Neural cell (in vitro differentiated cells): ENCODE measurements around the gene LCE3A. TPM values are rescaled to one million over a fixed set of nuclear protein-coding genes. Genes with fewer than 3 reads are reported as not detected.

Source experiments
- H2AFZ ChIP-seq: fragments of 200-600, 300-800 bp; sonication (generic), shearing (Covaris generic); 2 replicates; pipeline ENCODE4 v1.6.0; 2014; ENCODE audit warnings: low read depth, mild to moderate bottlenecking, antibody characterized with exemption, low read length, moderate library complexity
- H3F3A ChIP-seq: fragments of 200-600 bp; shearing (Covaris generic); 2 replicates; pipeline ENCODE4 v1.6.1; 2016; ENCODE audit warnings: mild to moderate bottlenecking, moderate library complexity, mixed read lengths, antibody characterized with exemption, low read length; ENCODE audit not compliant: insufficient read depth, poor library complexity, severe bottlenecking
- H3K27ac ChIP-seq: fragments of 200-600, 300-800 bp; sonication (generic), shearing (Covaris generic); 2 replicates; pipeline ENCODE4 v1.5.1; 2014; ENCODE audit warnings: mild to moderate bottlenecking, low read length, moderate library complexity
- H3K27me3 ChIP-seq: fragments of 300-800, 200-600 bp; sonication (generic), shearing (Covaris generic); 2 replicates; pipeline ENCODE4 v1.6.0; 2014; ENCODE audit warnings: mild to moderate bottlenecking, low read depth, low read length, moderate library complexity; ENCODE audit not compliant: insufficient read depth
- H3K36me3 ChIP-seq: fragments of 300-800, 200-600 bp; sonication (generic), shearing (Covaris generic); 2 replicates; pipeline ENCODE4 v1.5.1; 2014; ENCODE audit warnings: mild to moderate bottlenecking, antibody characterized with exemption, low read length, moderate library complexity; ENCODE audit not compliant: insufficient read depth
- H3K4me2 ChIP-seq: fragments of 300-800, 200-600 bp; sonication (generic), shearing (Covaris generic); 2 replicates; pipeline ENCODE4 v1.6.0; 2014; ENCODE audit warnings: mild to moderate bottlenecking, low read length
- H3K4me3 ChIP-seq: fragments of 300-800, 200-600 bp; sonication (generic), shearing (Covaris generic); 2 replicates; pipeline ENCODE4 v1.5.1; 2014; ENCODE audit warnings: mild to moderate bottlenecking, low read length, moderate library complexity
- H3K79me2 ChIP-seq: fragments of 200-600 bp; shearing (Covaris generic); replicated peaks from 2 replicates; pipeline ENCODE4 v1.6.0; 2014; ENCODE audit warnings: mild to moderate bottlenecking, low read length, moderate library complexity; ENCODE audit not compliant: insufficient read depth
- H3K9ac ChIP-seq: fragments of 300-800, 200-600 bp; sonication (generic), shearing (Covaris generic); 2 replicates; pipeline ENCODE4 v1.6.1; 2016; ENCODE audit warnings: mild to moderate bottlenecking, low read length, mixed read lengths
- H3K9me2 ChIP-seq: fragments of 200-600 bp; shearing (Covaris generic); 2 replicates; pipeline ENCODE4 v1.6.1; 2016; ENCODE audit warnings: mild to moderate bottlenecking, low read length, mixed read lengths; ENCODE audit not compliant: insufficient read depth
- H3K9me3 ChIP-seq: fragments of 200-600, 300-800 bp; sonication (generic), shearing (Covaris generic); 2 replicates; pipeline ENCODE4 v1.6.1; 2016; ENCODE audit warnings: mild to moderate bottlenecking, mixed run types, low read length, moderate library complexity, mixed read lengths
- H4K20me1 ChIP-seq: fragments of 200-600 bp; shearing (Covaris generic); 2 replicates; pipeline ENCODE4 v1.6.1; 2016; ENCODE audit warnings: mild to moderate bottlenecking, mixed run types; ENCODE audit not compliant: insufficient read depth
- MXI1 ChIP-seq: fragments of 450-650 bp; conservative IDR thresholded peaks from 2 replicates; pipeline ENCODE4 v1.6.1; 2014; ENCODE audit warnings: antibody characterized with exemption, mild to moderate bottlenecking; ENCODE audit not compliant: poor library complexity, severe bottlenecking
- POLR2AphosphoS5 ChIP-seq: IDR thresholded peaks from 2 replicates; pipeline ENCODE4 v1.6.1; 2012
- RAD21 ChIP-seq: fragments of 450-650 bp; conservative IDR thresholded peaks from 2 replicates; pipeline ENCODE4 v1.6.1; 2014; ENCODE audit warnings: antibody characterized with exemption, mild to moderate bottlenecking, moderate library complexity
- SMC3 ChIP-seq: fragments of 450-650 bp; conservative IDR thresholded peaks from 2 replicates; pipeline ENCODE4 v1.6.1; 2014; ENCODE audit warnings: antibody characterized with exemption, mild to moderate bottlenecking, moderate library complexity; ENCODE audit not compliant: poor library complexity
- TAF1 ChIP-seq: IDR thresholded peaks from 2 replicates; pipeline ENCODE4 v1.6.1; 2012; ENCODE audit warnings: low read depth
- polyA plus RNA-seq: library from polyadenylated mRNA; depleted of rRNA; stranded (reverse); fragments of >200 nt; gene quantifications from 2 replicates; pipeline ENCODE4 v1.2.3, GENCODE V29; 2014
- TF ChIP-seq, protein P1 (sequence below): fragments of 450-650 bp; IDR thresholded peaks from 2 replicates; pipeline ENCODE4 v1.5.1; 2014; ENCODE audit warnings: antibody characterized with exemption, mild to moderate bottlenecking, moderate library complexity; ENCODE audit not compliant: poor library complexity, severe bottlenecking
- TF ChIP-seq, protein P2 (sequence below): IDR thresholded peaks from 2 replicates; pipeline ENCODE4 v1.6.1; 2012; ENCODE audit warnings: borderline replicate concordance

Gene LCE3A
- polyA plus RNA-seq, 1 donor from 2014 or later, result not detected

DNA sequence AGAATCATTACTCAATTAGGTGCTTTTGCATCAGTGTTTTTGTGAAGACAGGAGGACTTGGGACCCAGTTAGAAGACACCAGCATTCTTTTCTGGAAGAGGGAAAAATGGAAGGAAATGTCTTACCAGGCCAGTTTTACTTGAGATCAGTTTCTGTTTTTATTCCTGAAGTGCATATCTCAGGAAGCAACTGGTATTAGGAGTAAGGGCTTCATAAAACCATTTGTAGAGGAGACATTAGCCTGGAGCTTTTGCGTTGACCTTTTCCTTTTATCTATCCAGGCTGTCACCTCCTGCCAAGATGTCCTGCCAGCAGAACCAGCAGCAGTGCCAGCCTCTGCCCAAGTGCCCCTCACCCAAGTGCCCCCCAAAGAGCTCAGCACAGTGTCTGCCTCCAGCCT lies 9.4 kb downstream of the LCE3A start, which contains the start of gene LCE3B:
LCE3B (plus strand) TSS at position 301 of the 400 bp plus-strand sequence; CDS start at position 301, 0 bp downstream.
- H3K27ac ChIP-seq, result no peak within 1 kb of the TSS
- H3K9ac ChIP-seq, result no peak within 1 kb of the TSS
- no peaks in the 10 kb centered on the region for H3K9me2 ChIP-seq
- no peaks in the 10 kb centered on the region for H4K20me1 ChIP-seq
- H3K9me3 ChIP-seq, result no peaks in the 10 kb centered on the region
- H3K4me3 ChIP-seq, result no peak within 1 kb of the TSS
- H3K36me3 ChIP-seq, result no peaks in the 10 kb centered on the region
- no peak for TF ChIP-seq SMC3
- no peaks in the 10 kb centered on the region for H3F3A ChIP-seq
- no peak within 1 kb of the TSS for H3K4me2 ChIP-seq
- H2AFZ ChIP-seq, result no peak within 1 kb of the TSS
- no peaks in the 10 kb centered on the region for H3K27me3 ChIP-seq
- no peaks in the 10 kb centered on the region for H3K79me2 ChIP-seq

DNA sequence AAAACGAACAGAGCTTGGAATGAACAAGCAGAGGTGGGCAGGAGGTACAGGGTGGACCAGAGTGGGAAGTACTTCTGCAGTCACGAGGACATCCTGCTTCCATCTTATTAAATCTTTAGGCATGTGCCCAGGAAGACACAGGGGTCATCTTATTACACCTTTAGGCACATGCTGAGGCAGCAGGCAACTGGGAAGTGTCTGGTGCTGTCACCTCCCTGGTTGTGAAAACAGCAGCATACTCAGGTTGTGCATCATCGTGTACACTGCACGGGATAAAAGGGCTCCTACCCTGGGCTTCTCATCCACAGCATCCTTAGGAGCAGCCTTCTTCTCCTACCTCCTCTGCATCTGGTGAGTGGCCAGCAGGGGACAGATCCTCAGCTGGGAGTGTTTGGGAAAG lies 23.0 kb downstream of the LCE3A start, which contains the start of gene LCE3C:
LCE3C (plus strand) TSS at position 301 of the 400 bp plus-strand sequence. CDS start 498 bp downstream, outside the sequence.
- H3K9me3 ChIP-seq, result no peaks in the 10 kb centered on the region

DNA sequence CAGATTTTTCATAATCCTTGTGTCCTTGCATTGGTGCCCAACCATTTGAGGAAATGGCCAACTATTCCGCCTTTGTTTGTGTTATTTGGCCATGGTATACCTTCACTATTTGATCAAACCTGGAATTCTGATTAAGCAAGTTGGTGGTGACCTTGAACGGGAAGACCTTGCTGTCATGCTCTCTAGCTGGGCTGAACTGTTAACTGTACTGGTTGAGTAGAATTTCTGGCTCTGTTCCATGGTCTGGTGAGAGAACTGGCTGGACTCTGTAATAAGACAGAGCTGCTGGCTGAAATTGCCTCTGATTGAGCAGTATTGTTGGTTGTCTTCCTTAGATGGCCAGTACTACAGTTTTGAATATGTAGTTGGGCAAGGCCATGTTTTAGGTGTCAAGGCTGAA lies 25.9 kb downstream of the LCE3A start:
- Histone ChIP-seq H2AFZ (no peak overlapping the region), H3K36me3 (no peaks in the 10 kb centered on the region), H3K9me2 (no peaks in the 10 kb centered on the region), H3K4me3 (no peak overlapping the region), H4K20me1 (no peaks in the 10 kb centered on the region), H3K9me3 (no peaks in the 10 kb centered on the region), H3K27me3 (no peaks in the 10 kb centered on the region), H3K9ac (no peak overlapping the region), H3K4me2 (no peak overlapping the region), H3F3A (no peaks in the 10 kb centered on the region), H3K79me2 (no peaks in the 10 kb centered on the region), H3K27ac (no peak overlapping the region)
- no peak for TF ChIP-seq MXI1
- TF ChIP-seq, protein P1, sequence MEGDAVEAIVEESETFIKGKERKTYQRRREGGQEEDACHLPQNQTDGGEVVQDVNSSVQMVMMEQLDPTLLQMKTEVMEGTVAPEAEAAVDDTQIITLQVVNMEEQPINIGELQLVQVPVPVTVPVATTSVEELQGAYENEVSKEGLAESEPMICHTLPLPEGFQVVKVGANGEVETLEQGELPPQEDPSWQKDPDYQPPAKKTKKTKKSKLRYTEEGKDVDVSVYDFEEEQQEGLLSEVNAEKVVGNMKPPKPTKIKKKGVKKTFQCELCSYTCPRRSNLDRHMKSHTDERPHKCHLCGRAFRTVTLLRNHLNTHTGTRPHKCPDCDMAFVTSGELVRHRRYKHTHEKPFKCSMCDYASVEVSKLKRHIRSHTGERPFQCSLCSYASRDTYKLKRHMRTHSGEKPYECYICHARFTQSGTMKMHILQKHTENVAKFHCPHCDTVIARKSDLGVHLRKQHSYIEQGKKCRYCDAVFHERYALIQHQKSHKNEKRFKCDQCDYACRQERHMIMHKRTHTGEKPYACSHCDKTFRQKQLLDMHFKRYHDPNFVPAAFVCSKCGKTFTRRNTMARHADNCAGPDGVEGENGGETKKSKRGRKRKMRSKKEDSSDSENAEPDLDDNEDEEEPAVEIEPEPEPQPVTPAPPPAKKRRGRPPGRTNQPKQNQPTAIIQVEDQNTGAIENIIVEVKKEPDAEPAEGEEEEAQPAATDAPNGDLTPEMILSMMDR, result no peak
- TF ChIP-seq TAF1, result no peak
- TF ChIP-seq SMC3, result no peak
- no peak for TF ChIP-seq POLR2AphosphoS5
- TF ChIP-seq, protein P2, sequence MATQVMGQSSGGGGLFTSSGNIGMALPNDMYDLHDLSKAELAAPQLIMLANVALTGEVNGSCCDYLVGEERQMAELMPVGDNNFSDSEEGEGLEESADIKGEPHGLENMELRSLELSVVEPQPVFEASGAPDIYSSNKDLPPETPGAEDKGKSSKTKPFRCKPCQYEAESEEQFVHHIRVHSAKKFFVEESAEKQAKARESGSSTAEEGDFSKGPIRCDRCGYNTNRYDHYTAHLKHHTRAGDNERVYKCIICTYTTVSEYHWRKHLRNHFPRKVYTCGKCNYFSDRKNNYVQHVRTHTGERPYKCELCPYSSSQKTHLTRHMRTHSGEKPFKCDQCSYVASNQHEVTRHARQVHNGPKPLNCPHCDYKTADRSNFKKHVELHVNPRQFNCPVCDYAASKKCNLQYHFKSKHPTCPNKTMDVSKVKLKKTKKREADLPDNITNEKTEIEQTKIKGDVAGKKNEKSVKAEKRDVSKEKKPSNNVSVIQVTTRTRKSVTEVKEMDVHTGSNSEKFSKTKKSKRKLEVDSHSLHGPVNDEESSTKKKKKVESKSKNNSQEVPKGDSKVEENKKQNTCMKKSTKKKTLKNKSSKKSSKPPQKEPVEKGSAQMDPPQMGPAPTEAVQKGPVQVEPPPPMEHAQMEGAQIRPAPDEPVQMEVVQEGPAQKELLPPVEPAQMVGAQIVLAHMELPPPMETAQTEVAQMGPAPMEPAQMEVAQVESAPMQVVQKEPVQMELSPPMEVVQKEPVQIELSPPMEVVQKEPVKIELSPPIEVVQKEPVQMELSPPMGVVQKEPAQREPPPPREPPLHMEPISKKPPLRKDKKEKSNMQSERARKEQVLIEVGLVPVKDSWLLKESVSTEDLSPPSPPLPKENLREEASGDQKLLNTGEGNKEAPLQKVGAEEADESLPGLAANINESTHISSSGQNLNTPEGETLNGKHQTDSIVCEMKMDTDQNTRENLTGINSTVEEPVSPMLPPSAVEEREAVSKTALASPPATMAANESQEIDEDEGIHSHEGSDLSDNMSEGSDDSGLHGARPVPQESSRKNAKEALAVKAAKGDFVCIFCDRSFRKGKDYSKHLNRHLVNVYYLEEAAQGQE, result no peak
- TF ChIP-seq RAD21, result no peak

More for the DNA sequence above, 23.0 kb downstream of the LCE3A start, which contains the start of gene LCE3C:
- no peaks in the 10 kb centered on the region for H3K36me3 ChIP-seq
- H3K4me2 ChIP-seq, result no peak within 1 kb of the TSS
- H3K4me3 ChIP-seq, result no peak within 1 kb of the TSS
- TF ChIP-seq TAF1, result no peak
- TF ChIP-seq RAD21, result no peak
- TF ChIP-seq POLR2AphosphoS5, result no peak
- H3K9me2 ChIP-seq, result no peaks in the 10 kb centered on the region
- H3F3A ChIP-seq, result no peaks in the 10 kb centered on the region
- H3K27ac ChIP-seq, result no peak within 1 kb of the TSS
- H2AFZ ChIP-seq, result no peak within 1 kb of the TSS
- no peaks in the 10 kb centered on the region for H3K27me3 ChIP-seq
- no peaks in the 10 kb centered on the region for H3K79me2 ChIP-seq
- H4K20me1 ChIP-seq, result no peaks in the 10 kb centered on the region
- H3K9ac ChIP-seq, result no peak within 1 kb of the TSS
